Heart right ventricle (tissue), 16 donors: Measurements from ENCODE around the gene TAS2R19. TPM values are rescaled to one million over a fixed set of nuclear protein-coding genes. Genes with fewer than 3 reads are reported as not detected.

Experiments
- ATAC-seq, 8 donors: fragments of 200-7000 bp; cut with Tn5 transposase; one replicate each; pipeline ENCODE4 v1.9.1; 2020; ENCODE audit warnings: mild to moderate bottlenecking in 8 of 8, moderate library complexity in 8 of 8, moderate number of reproducible peaks in 1 of 8
- DNase-seq, 2 donors: peaks; one replicate each; pipeline ENCODE4 v3.0.0-alpha.2; 2020
- H3K27ac ChIP-seq, 10 donors: fragments of 200-600 bp; sonication (generic) in 2 of 10; one replicate each; pipeline versions ENCODE4 v1.5.0 to v1.8.0; 2020 to 2022; ENCODE audit warnings: mild to moderate bottlenecking in 3 of 10
- H3K27me3 ChIP-seq, 7 donors: fragments of 200-600 bp; one replicate each; pipeline ENCODE4 v1.8.0; 2021 to 2022; ENCODE audit warnings: mild to moderate bottlenecking in 2 of 7
- H3K36me3 ChIP-seq, 9 donors: fragments of 200-600 bp; sonication (generic) in 1 of 9; one replicate each; pipeline versions ENCODE4 v1.5.0 to v1.8.0; 2020 to 2022; ENCODE audit warnings: mild to moderate bottlenecking in 2 of 9
- H3K4me1 ChIP-seq, 9 donors: fragments of 200-600 bp; sonication (generic) in 1 of 9; one replicate each; pipeline versions ENCODE4 v1.5.0 to v1.8.0; 2020 to 2022; ENCODE audit warnings: mild to moderate bottlenecking in 4 of 9
- H3K4me3 ChIP-seq, 10 donors: fragments of 200-600 bp; sonication (generic) in 2 of 10; one replicate each; pipeline versions ENCODE4 v1.5.0 to v1.8.0; 2020 to 2022; ENCODE audit warnings: mild to moderate bottlenecking in 7 of 10, moderate library complexity in 2 of 10
- H3K9me3 ChIP-seq, 11 donors: fragments of 200-600 bp in 10 of 11; sonication (generic) in 2 of 11; one replicate each; pipeline versions ENCODE4 v1.5.0 to v1.8.0; 2013 to 2022; ENCODE audit warnings: mild to moderate bottlenecking in 2 of 11, control low read depth in 1 of 11, moderate library complexity in 1 of 11
- WGBS, 2 donors: extraction: QIAGEN DNeasy Blood & Tissue Kit; methylation state at CpG; one replicate each; pipeline ENCODE4 v1.1.7; 2013; ENCODE audit warnings: inconsistent platforms in 1 of 2; 5-methylcytosine and 5-hydroxymethylcytosine counted together
- intact Hi-C, 10 donors: fragments of 100-400 bp; cut with DNase I; formaldehyde crosslinking; loops; one replicate each; pipeline versions ENCODE4 v1.11.1 to v1.14.2; 2022
- polyA plus RNA-seq, 2 donors: library from polyadenylated mRNA; stranded (reverse); fragments of 200-250 nt; gene quantifications; one replicate each; pipeline ENCODE4 v1.2.3, GENCODE V29; 2013
- total RNA-seq, 10 donors: library from RNA; stranded (reverse); fragmentation: NEBNext Ultra II Directional in 3 of 10; extraction: Animal tissue kit (Norgen Biotek cat#: 25700) in 3 of 10; gene quantifications; one replicate each; pipeline versions ENCODE4 v1.2.1 to v1.2.4, GENCODE V29; 2021 to 2023
- TF ChIP-seq, protein P1 (sequence below), 9 donors: fragments of 200-600 bp; sonication (generic) in 2 of 9; IDR thresholded peaks; one replicate each; pipeline versions ENCODE4 v1.5.0 to v1.8.0; 2021 to 2022; ENCODE audit warnings: antibody characterized with exemption in 9 of 9, mild to moderate bottlenecking in 5 of 9, moderate library complexity in 1 of 9
- donor health status: Arrhythmogenic right ventricular cardiomyopathy.
- donor health status: ischemic (EF 13 %, LVEDD 7.1; RV severe dilation, severe dysfunction).
- donor health status: healthy with polysubstance abuse.
- donor health status: DM: no; HTN: yes; CAD: no.
- donor health status: DM: no; HTN: no; CAD: no.
- donor health status: ischemic (EF 25% LVEDD 6.9; RV normal size, moderate dysfunction).
- donor health status: ischemic (EF 25% LVEDD 5.7; RV mildly dilated, moderate dysfunction).
- donor health status: healthy.
- donor health status: DM: yes; HTN: yes; CAD: no.
- donor health status: Ischemic cardiomyopathy.
- donor health status: ischemic (EF 35%, LVEDD 5.7; RV mildly dilated, moderate dysfunction).
- donor health status: nonischemic (EF 11% LVEDD 7.7; RV severe dilation, severe dysfunction).
- donor health status: DM: yes; HTN: yes; CAD: no.
- donor health status: PGD.
- donor health status: ischemic (EF 29% LVEDD 5.4; RV normal size, mild dysfunction).
- donor health status: nonischemic (EF 23%, LVEDD 6.1; RV moderate dilation, normal function).

The TAS2R19 gene
- total and polyA plus RNA-seq, 12 donors, result 0.12 to 1.2 (median 0.67) TPM

GRCh38 chr12:11023387-11023786 is 967 bp upstream of the TAS2R19 start:
- WGBS, 2 donors, result 81 to 88% methylated on average over 2 of the region's 2 CpGs
- no peak for DNase-seq
- no peak for ATAC-seq
- Histone ChIP-seq H3K27ac (no peak overlapping the region), H3K4me1 (no peaks in the 10 kb centered on the region), H3K36me3 (peaks cover 0 to 14% (median 0%) of the 10 kb centered on the region in 9 donors), H3K9me3 (peaks cover 0 to 10% (median 0%) of the 10 kb centered on the region in 11 donors), H3K4me3 (no peak overlapping the region), H3K27me3 (no peaks in the 10 kb centered on the region)
- intact Hi-C loops, result no loop called here
- TF ChIP-seq, protein P1, sequence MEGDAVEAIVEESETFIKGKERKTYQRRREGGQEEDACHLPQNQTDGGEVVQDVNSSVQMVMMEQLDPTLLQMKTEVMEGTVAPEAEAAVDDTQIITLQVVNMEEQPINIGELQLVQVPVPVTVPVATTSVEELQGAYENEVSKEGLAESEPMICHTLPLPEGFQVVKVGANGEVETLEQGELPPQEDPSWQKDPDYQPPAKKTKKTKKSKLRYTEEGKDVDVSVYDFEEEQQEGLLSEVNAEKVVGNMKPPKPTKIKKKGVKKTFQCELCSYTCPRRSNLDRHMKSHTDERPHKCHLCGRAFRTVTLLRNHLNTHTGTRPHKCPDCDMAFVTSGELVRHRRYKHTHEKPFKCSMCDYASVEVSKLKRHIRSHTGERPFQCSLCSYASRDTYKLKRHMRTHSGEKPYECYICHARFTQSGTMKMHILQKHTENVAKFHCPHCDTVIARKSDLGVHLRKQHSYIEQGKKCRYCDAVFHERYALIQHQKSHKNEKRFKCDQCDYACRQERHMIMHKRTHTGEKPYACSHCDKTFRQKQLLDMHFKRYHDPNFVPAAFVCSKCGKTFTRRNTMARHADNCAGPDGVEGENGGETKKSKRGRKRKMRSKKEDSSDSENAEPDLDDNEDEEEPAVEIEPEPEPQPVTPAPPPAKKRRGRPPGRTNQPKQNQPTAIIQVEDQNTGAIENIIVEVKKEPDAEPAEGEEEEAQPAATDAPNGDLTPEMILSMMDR (IDR thresholded peaks at IDR 0.05), result no peak

DNA sequence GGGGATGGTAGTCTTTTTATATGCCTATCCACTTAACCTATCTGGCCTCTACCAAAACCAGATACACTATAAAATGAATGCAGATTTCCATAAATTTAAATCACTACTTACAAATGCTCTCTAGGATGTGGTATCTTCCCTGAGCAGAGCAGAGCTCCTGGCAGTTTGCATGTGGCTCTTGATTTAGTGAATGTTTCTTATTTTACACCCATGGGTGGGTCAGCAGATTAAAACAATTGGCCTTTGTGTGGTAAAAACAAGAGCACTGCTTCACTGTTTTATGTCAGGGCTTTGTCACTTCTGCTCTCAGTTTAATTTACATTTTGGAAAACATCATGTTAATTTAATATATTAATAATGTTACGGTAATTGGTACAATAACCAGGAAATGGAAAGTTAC is 5.5 kb downstream of the TAS2R19 start:
- 83 to 87% methylated on average over 1 of the region's 1 CpG for WGBS, 2 donors
- ATAC-seq, result no peak
- TF ChIP-seq, protein P1 (IDR thresholded peaks at IDR 0.05), result no peak
- DNase-seq, result no peak
- no peaks in the 10 kb centered on the region for H3K36me3 ChIP-seq
- H3K9me3 ChIP-seq, result no peaks in the 10 kb centered on the region
- H3K4me3 ChIP-seq, result no peak overlapping the region
- no peaks in the 10 kb centered on the region for H3K27me3 ChIP-seq
- intact Hi-C loops, result loop anchor here in 4 of 10 donors (5.0 kb wide), 1 partner anchor 55 kb away; no protein-coding TSS in a partner anchor
- no peak overlapping the region for H3K27ac ChIP-seq
- peaks cover 0 to 11% (median 0%) of the 10 kb centered on the region in 9 donors for H3K4me1 ChIP-seq

- ATAC-seq (no peak), DNase-seq (no peak)
- Histone ChIP-seq H3K36me3 (no peaks in the 10 kb centered on the region), H3K27ac (no peak overlapping the region), H3K4me3 (no peak overlapping the region), H3K27me3 (no peaks in the 10 kb centered on the region), H3K4me1 (peaks cover 0 to 11% (median 0%) of the 10 kb centered on the region in 9 donors), H3K9me3 (no peaks in the 10 kb centered on the region)
- intact Hi-C loops, result loop anchor here in 5 of 10 donors (2.0 to 5.0 kb wide), 2 partner anchors 55 to 56 kb away; no protein-coding TSS in a partner anchor
- WGBS, 2 donors, result 90% methylated on average over 4 of the region's 4 CpGs
- TF ChIP-seq, protein P1 (IDR thresholded peaks at IDR 0.05), result no peak
Measured at GRCh38 chr12:11015775-11016430, 6.5 kb downstream of the TAS2R19 start.

GRCh38 chr12:11014234-11014633 is 8.2 kb downstream of the TAS2R19 start:
- no peaks in the 10 kb centered on the region for H3K36me3 ChIP-seq
- no peak overlapping the region for H3K27ac ChIP-seq
- TF ChIP-seq, protein P1 (IDR thresholded peaks at IDR 0.05), result no peak
- intact Hi-C loops, result loop anchor here in 1 of 10 donors (2.0 kb wide), 1 partner anchor 57 kb away; no protein-coding TSS in a partner anchor
- H3K27me3 ChIP-seq, result no peaks in the 10 kb centered on the region
- H3K9me3 ChIP-seq, result no peaks in the 10 kb centered on the region
- ATAC-seq (no peak), DNase-seq (no peak)
- no peak overlapping the region for H3K4me3 ChIP-seq
- peaks cover 0 to 11% (median 0%) of the 10 kb centered on the region in 9 donors for H3K4me1 ChIP-seq
